Measurements from ENCODE around the gene UNC80.

DNA sequence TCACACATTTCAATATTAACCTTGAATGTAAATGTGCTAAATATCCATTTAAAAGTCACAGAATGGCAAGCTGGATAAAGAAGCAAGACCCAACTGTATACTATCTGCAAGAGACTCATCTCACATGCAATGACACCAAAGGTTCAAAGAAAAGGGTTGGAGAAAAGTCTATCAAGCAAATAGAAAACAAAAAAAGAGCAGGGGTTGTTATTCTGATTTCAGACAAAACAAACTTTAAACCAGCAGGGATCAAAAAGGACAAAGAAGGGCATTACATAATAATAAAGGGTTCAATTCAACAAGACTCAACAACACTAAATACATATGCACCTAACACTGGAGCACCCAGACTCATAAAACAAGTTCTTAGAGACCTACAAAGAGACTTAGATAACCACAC lies 14.5 kb upstream of the UNC80 start:
- TF ChIP-seq REST (IDR thresholded peaks at IDR 0.05; ENCODE audit: borderline replicate concordance): no peak
- no peak for TF ChIP-seq CTCF (IDR thresholded peaks at IDR 0.05; ENCODE audit: poor library complexity, severe bottlenecking)
- no peak for TF ChIP-seq EZH2 (IDR thresholded peaks at IDR 0.05; ENCODE audit: borderline replicate concordance, insufficient read depth, low read length, poor library complexity, severe bottlenecking)
- TF ChIP-seq EP300 (conservative IDR thresholded peaks at IDR 0.05; ENCODE audit: poor library complexity, severe bottlenecking): no peak
